ENCODE data around the gene FER. TPM values are rescaled to one million over a fixed set of nuclear protein-coding genes. Genes with fewer than 3 reads are reported as not detected.

FER gene
- total and polyA plus RNA-seq, 8 donors: 1.7 to 218 (median 24.0) TPM

GRCh38 chr5:109125755-109126429, 378.2 kb downstream of the FER start:
- intact Hi-C loops (cut with DNase I; ENCODE audit: low total_unique reads): no loop called here
- whole genome bisulfite sequencing, 5 donors: 35 to 59% (median 44%) methylated on average over 6 of the region's 6 CpGs

DNA sequence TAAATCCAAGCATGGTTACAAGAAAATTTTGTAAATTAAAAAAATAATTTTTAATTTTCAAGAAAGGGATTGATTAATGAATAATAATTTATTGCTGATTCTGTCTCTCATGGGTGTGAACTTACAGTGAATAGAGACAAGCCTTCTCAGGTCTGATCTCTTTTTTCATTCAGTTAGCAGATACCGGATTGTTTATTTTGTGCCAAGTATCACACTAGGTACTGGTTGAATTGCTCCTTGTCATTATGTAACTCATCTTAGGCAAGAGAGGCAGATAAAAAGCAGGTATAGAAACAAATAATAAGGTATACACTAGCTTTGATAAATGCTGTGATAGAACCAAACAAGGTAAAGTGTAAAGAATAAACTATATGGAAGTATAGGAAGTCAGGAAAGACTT, 378.8 kb downstream of the FER start:
- 44 to 78% (median 61%) methylated on average over 1 of the region's 1 CpG for WGBS, 5 donors
- Histone ChIP-seq H3K9me3 (peaks cover 0 to 2% (median 0%) of the 10 kb centered on the region in 4 donors), H3K4me3 (no peak overlapping the region), H3K27me3 (no peaks in the 10 kb centered on the region), H3K36me3 (no peaks in the 10 kb centered on the region), H3K4me1 (peaks cover 0 to 6% (median 6%) of the 10 kb centered on the region in 4 donors), H3K27ac (no peak overlapping the region)
- DNase-seq: no peak
- no peak for TF ChIP-seq EP300 (IDR thresholded peaks at IDR 0.05)
- no peak for TF ChIP-seq POLR2AphosphoS5 (IDR thresholded peaks at IDR 0.05)
- no peak for TF ChIP-seq CTCF (IDR thresholded peaks at IDR 0.05)
- TF ChIP-seq POLR2A (IDR thresholded peaks at IDR 0.05): no peak
- intact Hi-C loops (cut with DNase I; ENCODE audit: low total_unique reads): no loop called here

More at GRCh38 chr5:109125755-109126429, 378.2 kb downstream of the FER start:
- Histone ChIP-seq H3K9me3 (peaks cover 0 to 8% (median 3%) of the 10 kb centered on the region in 4 donors), H3K36me3 (no peaks in the 10 kb centered on the region), H3K27me3 (no peaks in the 10 kb centered on the region), H3K4me3 (no peak overlapping the region), H3K27ac (no peak overlapping the region), H3K4me1 (peaks cover 0 to 6% (median 6%) of the 10 kb centered on the region in 4 donors)
- DNase-seq: no peak
- no peak for TF ChIP-seq CTCF (IDR thresholded peaks at IDR 0.05)
- TF ChIP-seq POLR2AphosphoS5 (IDR thresholded peaks at IDR 0.05): no peak
- TF ChIP-seq EP300 (IDR thresholded peaks at IDR 0.05): no peak
- no peak for TF ChIP-seq POLR2A (IDR thresholded peaks at IDR 0.05)

GRCh38 chr5:109136906-109137305, 389.2 kb downstream of the FER start:
- Histone ChIP-seq H3K27me3 (no peaks in the 10 kb centered on the region), H3K27ac (no peak overlapping the region), H3K9me3 (no peaks in the 10 kb centered on the region), H3K4me3 (no peak overlapping the region), H3K36me3 (no peaks in the 10 kb centered on the region), H3K4me1 (peaks cover 0 to 15% (median 5%) of the 10 kb centered on the region in 4 donors)
- TF ChIP-seq EP300 (IDR thresholded peaks at IDR 0.05): no peak
- TF ChIP-seq POLR2AphosphoS5 (IDR thresholded peaks at IDR 0.05): no peak
- no peak for TF ChIP-seq CTCF (IDR thresholded peaks at IDR 0.05)
- TF ChIP-seq POLR2A (IDR thresholded peaks at IDR 0.05): no peak
- no peak for DNase-seq
- 50 to 78% (median 75%) methylated on average over 2 of the region's 2 CpGs for WGBS, 5 donors
- intact Hi-C loops (cut with DNase I; ENCODE audit: low total_unique reads): no loop called here

GRCh38 chr5:109141222-109142200, 393.8 kb downstream of the FER start:
- Histone ChIP-seq H3K27me3 (no peaks in the 10 kb centered on the region), H3K4me3 (no peak overlapping the region), H3K27ac (no peak overlapping the region), H3K4me1 (peaks cover 0 to 10% (median 4%) of the 10 kb centered on the region in 4 donors), H3K9me3 (no peaks in the 10 kb centered on the region), H3K36me3 (no peaks in the 10 kb centered on the region)
- DNase-seq: no peak
- 82 to 92% (median 87%) methylated on average over 4 of the region's 4 CpGs for WGBS, 5 donors
- intact Hi-C loops (cut with DNase I; ENCODE audit: low total_unique reads): no loop called here
- TF ChIP-seq POLR2A (IDR thresholded peaks at IDR 0.05) (no peak), POLR2AphosphoS5 (IDR thresholded peaks at IDR 0.05) (no peak), CTCF (IDR thresholded peaks at IDR 0.05) (no peak), EP300 (IDR thresholded peaks at IDR 0.05) (no peak)
